ENCODE results near the gene TCEAL2. TPM values are rescaled to one million over a fixed set of nuclear protein-coding genes. Genes with fewer than 3 reads are reported as not detected.

The TCEAL2 gene
- total RNA-seq, 2 experiments from 2014 or later, result not detected

DNA sequence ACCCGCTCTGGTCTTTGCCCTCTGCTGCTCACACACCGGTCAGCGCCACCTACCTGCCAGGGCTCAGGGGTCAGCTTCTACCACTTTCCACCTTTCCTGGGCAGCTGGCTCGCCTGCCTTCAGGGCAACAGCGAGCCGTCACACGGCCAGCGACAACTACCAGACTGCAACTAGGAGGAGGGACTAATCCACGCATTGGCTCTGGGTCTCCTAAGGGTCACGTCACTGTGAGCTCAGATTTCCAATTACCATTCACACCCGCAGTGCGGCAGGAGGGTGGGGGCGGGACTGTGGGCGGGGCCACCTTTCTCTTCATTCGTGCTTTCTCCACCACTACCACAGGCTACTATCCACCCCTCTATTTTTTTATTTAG lies 30.3 kb downstream of the TCEAL2 start, which contains the start of gene BEX5:
Gene BEX5 (minus strand): TSS at position 172 of the 374 bp plus-strand sequence. CDS start 1,712 bp downstream, outside the sequence.
- no peak for TF ChIP-seq EZH2phosphoT487 (IDR thresholded peaks at IDR 0.05; ENCODE audit: borderline replicate concordance, low read depth, low read length)
- no peak for TF ChIP-seq CTCF (conservative IDR thresholded peaks at IDR 0.05; ENCODE audit: low read length)
- no peak within 1 kb of the TSS for H3K4me2 ChIP-seq (ENCODE audit: low read length)
- POLR2A ChIA-PET, result interaction anchor here (0.6 kb wide), 1 partner anchor 798 kb away, joined by 3 read pairs; no protein-coding TSS in a partner anchor

More for the DNA sequence above, 30.3 kb downstream of the TCEAL2 start, which contains the start of gene BEX5:
- no peak within 1 kb of the TSS for H3K4me3 ChIP-seq (ENCODE audit: low read depth, low read length, poor library complexity, severe bottlenecking)
- H4K20me1 ChIP-seq (ENCODE audit: insufficient read depth, low read length), result no peaks in the 10 kb centered on the region
- BruUV-seq (replicated peaks), result no TSS peak
- no peaks in the 10 kb centered on the region for H3K36me3 ChIP-seq (ENCODE audit: insufficient read depth, low read length)
- H3K27ac ChIP-seq (ENCODE audit: low read depth, low read length, poor library complexity, severe bottlenecking), result no peak within 1 kb of the TSS
- H3K79me2 ChIP-seq (ENCODE audit: insufficient read depth, low read depth, low read length), result no peaks in the 10 kb centered on the region
- DNase-seq (ENCODE audit: low spot score), result no peak
- no peaks in the 10 kb centered on the region for H3K9me2 ChIP-seq (ENCODE audit: insufficient read depth, low read length)
- H3K4me1 ChIP-seq (ENCODE audit: insufficient read depth, low read length, poor library complexity, severe bottlenecking), result no peaks in the 10 kb centered on the region
- no peaks in the 10 kb centered on the region for H3K9me3 ChIP-seq (ENCODE audit: low read length)
- intact Hi-C loops (cut with micrococcal nuclease; ENCODE audit: unreplicated experiment), result no loop called here
- CTCF ChIA-PET (ENCODE audit: unreplicated experiment), result no interaction called here
- no peak within 1 kb of the TSS for H2AFZ ChIP-seq (ENCODE audit: low read length)

Other genes starting within 250 kb of the TCEAL2 start
- not detected in 2 replicates for gene ZMAT1, start 193.7 kb upstream of the TCEAL2 start, total RNA-seq (2014; rRNA removed; shearing (Covaris generic))
- not detected in 2 replicates for gene ZMAT1, start 193.7 kb upstream of the TCEAL2 start, total RNA-seq (2022)
- gene TCEAL6, start 16.8 kb downstream of the TCEAL2 start, total RNA-seq (2014; rRNA removed; shearing (Covaris generic)), result not detected in 2 replicates
- not detected in 2 replicates for gene TCEAL6, start 16.8 kb downstream of the TCEAL2 start, total RNA-seq (2022)
- gene BEX5, start 30.3 kb downstream of the TCEAL2 start, total RNA-seq (2014; rRNA removed; shearing (Covaris generic)), result not detected in 2 replicates
- gene BEX5, start 30.3 kb downstream of the TCEAL2 start, total RNA-seq (2022), result not detected in 2 replicates
- gene TCP11X1, start 89.6 kb downstream of the TCEAL2 start, total RNA-seq (2014; rRNA removed; shearing (Covaris generic)), result not detected in 2 replicates
- gene TCP11X1, start 89.6 kb downstream of the TCEAL2 start, total RNA-seq (2022), result not detected in 2 replicates
- not detected in 2 replicates for gene NXF2, start 121.5 kb downstream of the TCEAL2 start, total RNA-seq (2014; rRNA removed; shearing (Covaris generic))
- not detected in 2 replicates for gene NXF2, start 121.5 kb downstream of the TCEAL2 start, total RNA-seq (2022)

Data from OCI-LY7 (cell line).